A673 (cell line): ENCODE results near the gene TCEA3. TPM values are rescaled to one million over a fixed set of nuclear protein-coding genes. Genes with fewer than 3 reads are reported as not detected.

ENCODE experiments used
- BruUV-seq: library from RNA; stranded (reverse); fragments of 400-500 nt; replicated peaks from 2 replicates; lab custom pipeline; 2021; lab: Mats Ljungman, UMichigan
- CTCF ChIA-PET: fragments of 300-600 bp; sonication (Branson Sonifier 250); formaldehyde crosslinking; loops from one replicate; lab custom pipeline; 2022; ENCODE audit warnings: antibody characterized with exemption; lab: Charles Lee
- POLR2A ChIA-PET: fragments of 300-600 bp; sonication (Branson Sonifier 250); formaldehyde crosslinking; loops from one replicate; lab custom pipeline; 2022; ENCODE audit warnings: antibody characterized with exemption; ENCODE audit not compliant: low non-redundant PET; lab: Charles Lee
- DNase-seq: peaks from one replicate; pipeline ENCODE4 v3.0.0-alpha.2; 2015; ENCODE audit warnings: low spot score
- H3K27ac ChIP-seq: fragments of 200-600 bp; sonication (generic); 2 replicates; pipeline ENCODE4 v1.5.1; 2016; ENCODE audit warnings: mixed run types, low read depth, mild to moderate bottlenecking, mixed read lengths, antibody characterized with exemption, low read length; ENCODE audit not compliant: poor library complexity, severe bottlenecking
- H3K27me3 ChIP-seq: fragments of 200-600 bp; sonication (generic); replicated peaks from 2 replicates; pipeline ENCODE4 v1.6.1; 2017; ENCODE audit warnings: mixed run types, low read depth, mild to moderate bottlenecking, mixed read lengths, antibody characterized with exemption, low read length; ENCODE audit not compliant: insufficient read depth, poor library complexity
- H3K36me3 ChIP-seq: fragments of 200-600 bp; sonication (generic); 2 replicates; pipeline ENCODE4 v1.6.1; 2016; ENCODE audit warnings: mixed run types, mild to moderate bottlenecking, mixed read lengths, antibody characterized with exemption, low read length; ENCODE audit not compliant: insufficient read depth, poor library complexity, severe bottlenecking
- H3K4me1 ChIP-seq: fragments of 200-600 bp; sonication (generic); 2 replicates; pipeline ENCODE4 v1.6.1; 2017; ENCODE audit warnings: mixed run types, mild to moderate bottlenecking, mixed read lengths, antibody characterized with exemption, low read length; ENCODE audit not compliant: insufficient read depth, poor library complexity, severe bottlenecking
- H3K4me3 ChIP-seq: fragments of 200-600 bp; sonication (generic); 2 replicates; pipeline ENCODE4 v1.5.1; 2016; ENCODE audit warnings: low read depth, mixed run types, mild to moderate bottlenecking, mixed read lengths, low read length; ENCODE audit not compliant: poor library complexity, severe bottlenecking
- H3K9me3 ChIP-seq: fragments of 200-600 bp; sonication (generic); 2 replicates; pipeline ENCODE4 v1.6.1; 2016; ENCODE audit warnings: mixed run types, low read depth, mild to moderate bottlenecking, mixed read lengths, antibody characterized with exemption, low read length; ENCODE audit not compliant: poor library complexity, severe bottlenecking
- CTCF ChIP-seq: fragments of 300-800, 200-600 bp; sonication (generic); conservative IDR thresholded peaks from 2 replicates; pipeline ENCODE4 v1.5.1; 2017; ENCODE audit warnings: low read depth, mild to moderate bottlenecking, antibody characterized with exemption, low read length, moderate library complexity, mixed read lengths
- EZH2 ChIP-seq: fragments of 200-600 bp; sonication (generic); IDR thresholded peaks from 2 replicates; pipeline ENCODE4 v1.6.1; 2017; ENCODE audit warnings: borderline replicate concordance, low read depth, mild to moderate bottlenecking, mixed read lengths, antibody characterized with exemption, low read length; ENCODE audit not compliant: poor library complexity, severe bottlenecking
- intact Hi-C: fragments of 100-400 bp; cut with micrococcal nuclease; formaldehyde crosslinking; loops from one replicate; pipeline ENCODE4 v1.10.0; 2022; ENCODE audit not compliant: unreplicated experiment
- total RNA-seq: library from RNA; stranded (reverse); gene quantifications from 2 replicates; pipeline ENCODE4 v1.2.3, GENCODE V29; 2021

Gene TCEA3
- total RNA-seq, 1 experiment from 2014 or later: 0.99 TPM

GRCh38 chr1:23423415-23424292 is 894 bp downstream of the TCEA3 start:
- ChIA-PET POLR2A (no interaction called here), CTCF (no interaction called here)
- Histone ChIP-seq H3K4me3 (peak overlapping the region; percentile 45), H3K27me3 (no peaks in the 10 kb centered on the region), H3K27ac (no peak overlapping the region), H3K4me1 (peaks cover 3% of the 10 kb centered on the region), H3K9me3 (no peaks in the 10 kb centered on the region), H3K36me3 (no peaks in the 10 kb centered on the region)
- TF ChIP-seq CTCF (no peak), EZH2 (no peak)
- no TSS peak for BruUV-seq
- intact Hi-C loops: no loop called here
- DNase-seq: no peak

- no peaks in the 10 kb centered on the region for H3K9me3 ChIP-seq
- no peaks in the 10 kb centered on the region for H3K27me3 ChIP-seq
- intact Hi-C loops: no loop called here
- TF ChIP-seq CTCF: no peak
- no peak for TF ChIP-seq EZH2
- no peak overlapping the region for H3K4me3 ChIP-seq
- BruUV-seq: no TSS peak
- H3K4me1 ChIP-seq: peaks cover 4% of the 10 kb centered on the region
- H3K27ac ChIP-seq: no peak overlapping the region
- POLR2A ChIA-PET: no interaction called here
- no peak for DNase-seq
- H3K36me3 ChIP-seq: no peaks in the 10 kb centered on the region
- CTCF ChIA-PET: interaction anchor here (0.6 kb wide), 1 partner anchor 19 kb away, joined by 3 read pairs; no protein-coding TSS in a partner anchor
Observed at GRCh38 chr1:23422941-23423340, 1.6 kb downstream of the TCEA3 start.

GRCh38 chr1:23422241-23422877 is 2.2 kb downstream of the TCEA3 start:
- Histone ChIP-seq H3K4me3 (no peak overlapping the region), H3K4me1 (peaks cover 9% of the 10 kb centered on the region), H3K27me3 (no peaks in the 10 kb centered on the region), H3K36me3 (no peaks in the 10 kb centered on the region), H3K27ac (no peak overlapping the region), H3K9me3 (no peaks in the 10 kb centered on the region)
- intact Hi-C loops: no loop called here
- BruUV-seq: no TSS peak
- CTCF ChIA-PET: interaction anchor here (0.5 to 1.1 kb wide), 3 partner anchors 19 to 182 kb away, joined by 3 to 4 read pairs (median 3); no protein-coding TSS in a partner anchor
- TF ChIP-seq CTCF (no peak), EZH2 (no peak)
- POLR2A ChIA-PET: interaction anchor here (0.5 kb wide), 1 partner anchor 815 kb away, joined by 4 read pairs; no protein-coding TSS in a partner anchor
- peak; percentile 59 for DNase-seq
